Activated CD4-positive, alpha-beta memory T cell treated with anti-CD3 and anti-CD28 coated beads, Interleukin-2, amount 10 ng/mL, durations not matched to agents 7 days and 5 days (primary cell): Measurements from ENCODE around the gene EP300. TPM values are rescaled to one million over a fixed set of nuclear protein-coding genes. Genes with fewer than 3 reads are reported as not detected.
"Not testable (repeated sequence)": the region's sequence is repeated elsewhere in the genome, so short reads cannot be mapped to it uniquely, and the experiment has no call there.

Experiments used
- CTCF ChIA-PET: fragments of 350-600 bp; sonication (Branson Sonifier 250); formaldehyde crosslinking; loops from one replicate; lab custom pipeline; 2021; ENCODE audit warnings: antibody characterized with exemption, inconsistent platforms; lab: Charles Lee
- POLR2A ChIA-PET: fragments of 350-600 bp; sonication (Branson Sonifier 250); formaldehyde crosslinking; loops from one replicate; lab custom pipeline; 2021; ENCODE audit warnings: antibody characterized with exemption; lab: Charles Lee
- DNase-seq: peaks from one replicate; pipeline ENCODE4 v3.0.0-alpha.2; 2020
- H3K27ac Mint-ChIP-seq: one replicate; pipeline ENCODE4 v1.8.0; 2021; ENCODE audit warnings: mild to moderate bottlenecking, mixed read lengths
- H3K27me3 Mint-ChIP-seq: one replicate; pipeline ENCODE4 v1.8.0; 2021; ENCODE audit warnings: mixed read lengths
- H3K36me3 Mint-ChIP-seq: one replicate; pipeline ENCODE4 v1.8.0; 2021; ENCODE audit warnings: low read depth, mixed read lengths
- H3K4me1 Mint-ChIP-seq: one replicate; pipeline ENCODE4 v1.8.0; 2021; ENCODE audit warnings: mixed read lengths
- H3K4me3 Mint-ChIP-seq: one replicate; pipeline ENCODE4 v1.8.0; 2021; ENCODE audit warnings: mild to moderate bottlenecking, mixed read lengths
- H3K9me3 Mint-ChIP-seq: one replicate; pipeline ENCODE4 v1.8.0; 2021; ENCODE audit warnings: mixed read lengths
- total RNA-seq, 2 experiments: library from RNA; stranded (reverse); gene quantifications; one replicate each; pipeline ENCODE4 v1.2.3, GENCODE V29; 2021

EP300 gene
- total RNA-seq, 2 experiments from 2014 or later = 63.3 to 68.4 TPM

GRCh38 chr22:41178425-41178975, 86.1 kb downstream of the EP300 start:
- Mint-ChIP-seq H3K4me1 (peaks cover 8% of the 10 kb centered on the region), H3K27me3 (no peaks in the 10 kb centered on the region), H3K36me3 (peaks cover 49% of the 10 kb centered on the region), H3K4me3 (no peak overlapping the region), H3K9me3 (no peaks in the 10 kb centered on the region), H3K27ac (no peak overlapping the region)
- no peak for DNase-seq
- ChIA-PET CTCF (no interaction called here), POLR2A (no interaction called here)

- H3K9me3 Mint-ChIP-seq, H3K4me1 Mint-ChIP-seq, H3K27me3 Mint-ChIP-seq, H3K27ac Mint-ChIP-seq, H3K4me3 Mint-ChIP-seq, DNase-seq: not testable (repeated sequence)
- CTCF ChIA-PET = interaction anchor here (0.8 to 1.3 kb wide), 2 partner anchors 229 to 487 kb away, joined by 3 read pairs; partner anchors contain the start of gene RBX1
- peaks cover 36% of the 10 kb centered on the region for H3K36me3 Mint-ChIP-seq
- POLR2A ChIA-PET = interaction anchor here (0.7 to 0.8 kb wide), 2 partner anchors 128 to 229 kb away, joined by 3 read pairs; partner anchors contain the start of gene RBX1
These were observed 88.0 kb downstream of the EP300 start for GRCh38 chr22:41180362-41180761.

GRCh38 chr22:41180926-41181325, 88.5 kb downstream of the EP300 start:
- peaks cover 31% of the 10 kb centered on the region for H3K36me3 Mint-ChIP-seq
- ChIA-PET CTCF (interaction anchor here (0.8 to 1.3 kb wide), 2 partner anchors 229 to 486 kb away, joined by 3 read pairs; partner anchors contain the start of gene RBX1), POLR2A (interaction anchor here (0.7 to 1.2 kb wide), 3 partner anchors 129 to 258 kb away, joined by 3 read pairs; partner anchors contain the start of gene RBX1)
- H3K27ac Mint-ChIP-seq = no peak overlapping the region
- H3K4me1 Mint-ChIP-seq = peaks cover 1% of the 10 kb centered on the region
- no peaks in the 10 kb centered on the region for H3K27me3 Mint-ChIP-seq
- H3K9me3 Mint-ChIP-seq = no peaks in the 10 kb centered on the region
- no peak overlapping the region for H3K4me3 Mint-ChIP-seq
- no peak for DNase-seq

- H3K36me3 Mint-ChIP-seq = peaks cover 26% of the 10 kb centered on the region
- POLR2A ChIA-PET = interaction anchor here (1.2 kb wide), 1 partner anchor 259 kb away, joined by 3 read pairs; no protein-coding TSS in a partner anchor
These were observed 89.2 kb downstream of the EP300 start for GRCh38 chr22:41181349-41182241.

GRCh38 chr22:41184679-41185078, 92.3 kb downstream of the EP300 start:
- Mint-ChIP-seq H3K27me3 (peaks cover under 1% of the 10 kb centered on the region), H3K9me3 (no peaks in the 10 kb centered on the region), H3K36me3 (peaks cover 3% of the 10 kb centered on the region), H3K4me3 (no peak overlapping the region), H3K4me1 (no peaks in the 10 kb centered on the region), H3K27ac (no peak overlapping the region)
- no peak for DNase-seq
- CTCF ChIA-PET = no interaction called here
- POLR2A ChIA-PET = interaction anchor here (2.3 kb wide), 1 partner anchor 53 kb away, joined by 7 read pairs; no protein-coding TSS in a partner anchor

More at GRCh38 chr22:41181349-41182241, 89.2 kb downstream of the EP300 start:
- no peaks in the 10 kb centered on the region for H3K4me1 Mint-ChIP-seq
- no peaks in the 10 kb centered on the region for H3K9me3 Mint-ChIP-seq
- no peak overlapping the region for H3K4me3 Mint-ChIP-seq
- no peak overlapping the region for H3K27ac Mint-ChIP-seq
- H3K27me3 Mint-ChIP-seq = no peaks in the 10 kb centered on the region
- CTCF ChIA-PET = interaction anchor here (0.9 to 1.3 kb wide), 2 partner anchors 258 to 485 kb away, joined by 3 read pairs; no protein-coding TSS in a partner anchor
- DNase-seq = no peak

- H3K27ac Mint-ChIP-seq = no peak overlapping the region
- DNase-seq = no peak
- no peaks in the 10 kb centered on the region for H3K9me3 Mint-ChIP-seq
- H3K4me1 Mint-ChIP-seq = peaks cover under 1% of the 10 kb centered on the region
- ChIA-PET CTCF (interaction anchor here (0.6 kb wide), 1 partner anchor 9 kb away, joined by 3 read pairs; no protein-coding TSS in a partner anchor), POLR2A (no interaction called here)
- H3K27me3 Mint-ChIP-seq = peaks cover 6% of the 10 kb centered on the region
- H3K36me3 Mint-ChIP-seq = no peaks in the 10 kb centered on the region
- H3K4me3 Mint-ChIP-seq = no peak overlapping the region
These were observed 99.1 kb downstream of the EP300 start for GRCh38 chr22:41191467-41191866.

- ChIA-PET POLR2A (no interaction called here), CTCF (interaction anchor here (0.6 to 1.8 kb wide), 2 partner anchors 271 to 314 kb away, joined by 4 read pairs; no protein-coding TSS in a partner anchor)
- H3K4me3 Mint-ChIP-seq = no peak overlapping the region
- H3K36me3 Mint-ChIP-seq = no peaks in the 10 kb centered on the region
- no peak for DNase-seq
- no peaks in the 10 kb centered on the region for H3K9me3 Mint-ChIP-seq
- no peak overlapping the region for H3K27ac Mint-ChIP-seq
- peaks cover 14% of the 10 kb centered on the region for H3K4me1 Mint-ChIP-seq
- H3K27me3 Mint-ChIP-seq = peaks cover 13% of the 10 kb centered on the region
These were observed 101.4 kb downstream of the EP300 start for GRCh38 chr22:41193829-41194228.

- Mint-ChIP-seq H3K4me1 (peaks cover 14% of the 10 kb centered on the region), H3K9me3 (no peaks in the 10 kb centered on the region), H3K36me3 (no peaks in the 10 kb centered on the region), H3K27ac (no peak overlapping the region), H3K27me3 (peaks cover 26% of the 10 kb centered on the region), H3K4me3 (peak overlapping the region; percentile 83)
- DNase-seq = peak; percentile 81
- POLR2A ChIA-PET = interaction anchor here (0.6 to 2.3 kb wide), 6 partner anchors 25 to 246 kb away, joined by 3 to 14 read pairs (median 6); partner anchors contain the start of genes EP300 and RBX1
- CTCF ChIA-PET = interaction anchor here (0.7 to 4.5 kb wide), 4 partner anchors 19 to 274 kb away, joined by 3 to 24 read pairs (median 8); partner anchors contain the start of gene RBX1
These were observed 104.9 kb downstream of the EP300 start for GRCh38 chr22:41197038-41197972.

- peak; percentile 66 for DNase-seq
- Mint-ChIP-seq H3K4me3 (peak overlapping the region; percentile 83), H3K36me3 (no peaks in the 10 kb centered on the region), H3K27me3 (peaks cover 27% of the 10 kb centered on the region), H3K4me1 (peaks cover 14% of the 10 kb centered on the region), H3K9me3 (no peaks in the 10 kb centered on the region), H3K27ac (no peak overlapping the region)
- ChIA-PET POLR2A (interaction anchor here (1.6 to 2.3 kb wide), 3 partner anchors 40 to 247 kb away, joined by 6 to 14 read pairs (median 7); partner anchors contain the start of genes EP300 and RBX1), CTCF (interaction anchor here (0.6 to 4.5 kb wide), 5 partner anchors 18 to 415 kb away, joined by 3 to 24 read pairs (median 4); partner anchors contain the start of gene RBX1)
These were observed 105.7 kb downstream of the EP300 start for GRCh38 chr22:41198027-41198580.

GRCh38 chr22:41201141-41201540, 108.7 kb downstream of the EP300 start:
- POLR2A ChIA-PET = no interaction called here

GRCh38 chr22:41203118-41203517, 110.7 kb downstream of the EP300 start:
- no peak overlapping the region for H3K4me3 Mint-ChIP-seq
- no peak overlapping the region for H3K27ac Mint-ChIP-seq
- no peak for DNase-seq
- peaks cover 37% of the 10 kb centered on the region for H3K4me1 Mint-ChIP-seq
- H3K36me3 Mint-ChIP-seq = peaks cover 13% of the 10 kb centered on the region
- peaks cover 28% of the 10 kb centered on the region for H3K27me3 Mint-ChIP-seq
- no peaks in the 10 kb centered on the region for H3K9me3 Mint-ChIP-seq
- ChIA-PET CTCF (no interaction called here), POLR2A (no interaction called here)

More at GRCh38 chr22:41201141-41201540, 108.7 kb downstream of the EP300 start:
- Mint-ChIP-seq H3K9me3 (no peaks in the 10 kb centered on the region), H3K36me3 (peaks cover 3% of the 10 kb centered on the region), H3K4me1 (peaks cover 34% of the 10 kb centered on the region), H3K27me3 (peaks cover 35% of the 10 kb centered on the region), H3K27ac (no peak overlapping the region), H3K4me3 (no peak overlapping the region)
- no peak for DNase-seq
- CTCF ChIA-PET = no interaction called here
